ENCODE results near the gene SAG. TPM values are rescaled to one million over a fixed set of nuclear protein-coding genes. Genes with fewer than 3 reads are reported as not detected.

SAG gene
- total and polyA plus RNA-seq, 10 of the 15 experiments (the other 5 are each of a cell fraction or from before 2014, with no cell fraction given), result 0.06 to 0.47 TPM; not detected in 8

DNA sequence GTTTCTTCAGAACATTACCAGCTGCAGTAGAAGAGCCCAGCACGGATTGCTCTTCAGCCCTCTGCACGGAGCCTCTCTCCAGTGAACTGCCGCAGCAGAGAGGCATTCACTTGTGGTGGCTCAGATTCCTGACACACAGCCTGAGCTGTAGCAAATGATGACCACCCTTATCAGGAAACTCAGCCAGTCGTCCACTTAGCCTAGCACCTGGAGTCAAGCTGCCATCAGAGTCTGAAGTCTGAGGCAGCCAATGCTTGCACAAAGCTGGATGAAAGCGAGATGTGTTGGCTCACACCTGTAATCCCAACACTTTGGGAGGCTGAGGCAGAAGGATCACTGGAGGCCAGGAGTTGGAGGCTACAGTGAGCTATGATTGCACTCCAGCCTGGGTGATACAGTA is 11.7 kb upstream of the SAG start:
- peaks cover 31 to 34% of the 10 kb centered on the region in 2 experiments for H3K36me3 ChIP-seq (ENCODE audit: control insufficient read depth in 2 of 2, insufficient read depth in 2 of 2, low read length in 1 of 2)
- BruUV-seq (replicated peaks), result no TSS peak
- 93% methylated on average over 5 of the region's 5 CpGs for WGBS (ENCODE audit: insufficient coverage, insufficient replicate concordance, low lambda C conversion rate, missing lambda C conversion rate)

DNA sequence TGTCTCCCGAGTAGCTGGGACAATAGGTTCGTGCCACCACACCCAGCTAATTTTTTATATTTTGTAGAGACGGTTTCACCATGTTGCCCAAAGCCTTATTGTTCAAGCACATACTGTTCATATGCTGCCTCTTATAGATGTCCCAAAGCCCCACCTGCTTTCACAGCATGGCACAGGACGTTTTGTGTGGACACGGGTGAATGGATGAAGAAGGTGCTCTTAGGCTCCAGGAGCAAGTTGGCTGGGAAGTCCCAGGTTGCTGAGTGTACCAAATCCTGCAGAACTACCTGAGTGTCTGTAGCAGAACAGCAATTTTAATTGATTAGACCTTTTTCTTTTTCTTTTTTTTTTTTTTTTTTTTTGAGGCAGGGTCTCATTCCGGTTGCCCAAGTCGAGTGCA is 10.5 kb upstream of the SAG start:
- ChIA-PET CTCF (no interaction called here), POLR2A (no interaction called here)
- intact Hi-C loops (cut with micrococcal nuclease; ENCODE audit: unreplicated experiment), result no loop called here

More for the DNA sequence above, 11.7 kb upstream of the SAG start:
- Histone ChIP-seq H3K4me1 (ENCODE audit: control insufficient read depth, insufficient read depth, low read length) (no peaks in the 10 kb centered on the region), H3K9ac (ENCODE audit: control insufficient read depth, insufficient read depth, low read length) (no peak overlapping the region), H3K79me2 (ENCODE audit: control insufficient read depth, insufficient read depth, low read length) (no peaks in the 10 kb centered on the region), H3K4me2 (ENCODE audit: control insufficient read depth, insufficient read depth) (no peak overlapping the region), H2AFZ (ENCODE audit: control insufficient read depth, low read depth, low read length) (no peak overlapping the region), H4K20me1 (ENCODE audit: control insufficient read depth, insufficient read depth) (no peaks in the 10 kb centered on the region), H3K27me3 (replicated peaks in 1 of 2; ENCODE audit: control insufficient read depth in 2 of 2, insufficient read depth in 2 of 2, low read length in 1 of 2) (no peaks in the 10 kb centered on the region), H3K9me3 (replicated peaks; ENCODE audit: control insufficient read depth, insufficient read depth, low read length) (no peaks in the 10 kb centered on the region), H3K4me3 (no peak overlapping the region), H3K27ac (ENCODE audit: control insufficient read depth, insufficient read depth) (no peak overlapping the region)
- ATAC-seq, result no peak
- ChIA-PET POLR2A (no interaction called here), CTCF (interaction anchor here (0.7 kb wide), 1 partner anchor 306 kb away, joined by 3 read pairs; no protein-coding TSS in a partner anchor), RAD21 (ENCODE audit: unreplicated experiment) (no interaction called here), SMC1A (ENCODE audit: uncharacterized antibody, unreplicated experiment) (no interaction called here)
- no peak for TF ChIP-seq SREBF2 (IDR thresholded peaks at IDR 0.05; ENCODE audit: low read length)
- peak; percentile 11; the same call in 1 of the 2 replicates for TF ChIP-seq POLR2A (IDR thresholded peaks at IDR 0.05; ENCODE audit: low read depth, low read length)
- in situ Hi-C loops (cut with MboI) (no loop called here), intact Hi-C loops (cut with micrococcal nuclease; ENCODE audit: unreplicated experiment) (no loop called here)
- FAIRE-seq, result no peak
- no peak for DNase-seq (ENCODE audit: low read depth, low spot score)

More for the DNA sequence above, 10.5 kb upstream of the SAG start:
- no TSS peak for BruUV-seq (replicated peaks)
- 71% methylated on average over 5 of the region's 7 CpGs for WGBS (ENCODE audit: insufficient coverage, insufficient replicate concordance, low lambda C conversion rate, missing lambda C conversion rate)
- Histone ChIP-seq H4K20me1 (ENCODE audit: control insufficient read depth, insufficient read depth) (no peaks in the 10 kb centered on the region), H3K4me2 (ENCODE audit: control insufficient read depth, insufficient read depth) (no peak overlapping the region), H3K36me3 (ENCODE audit: control insufficient read depth in 2 of 2, insufficient read depth in 2 of 2, low read length in 1 of 2) (peaks cover 26 to 31% of the 10 kb centered on the region in 2 experiments), H2AFZ (ENCODE audit: control insufficient read depth, low read depth, low read length) (no peak overlapping the region), H3K4me3 (no peak overlapping the region), H3K79me2 (ENCODE audit: control insufficient read depth, insufficient read depth, low read length) (no peaks in the 10 kb centered on the region), H3K4me1 (ENCODE audit: control insufficient read depth, insufficient read depth, low read length) (no peaks in the 10 kb centered on the region), H3K9ac (ENCODE audit: control insufficient read depth, insufficient read depth, low read length) (no peak overlapping the region), H3K27ac (ENCODE audit: control insufficient read depth, insufficient read depth) (no peak overlapping the region), H3K9me3 (replicated peaks; ENCODE audit: control insufficient read depth, insufficient read depth, low read length) (no peaks in the 10 kb centered on the region), H3K27me3 (replicated peaks in 1 of 2; ENCODE audit: control insufficient read depth in 2 of 2, insufficient read depth in 2 of 2, low read length in 1 of 2) (no peaks in the 10 kb centered on the region)
- no peak for TF ChIP-seq EZH2 (IDR thresholded peaks at IDR 0.05; ENCODE audit: borderline replicate concordance, control insufficient read depth, low read depth, low read length)
- TF ChIP-seq, protein P1, sequence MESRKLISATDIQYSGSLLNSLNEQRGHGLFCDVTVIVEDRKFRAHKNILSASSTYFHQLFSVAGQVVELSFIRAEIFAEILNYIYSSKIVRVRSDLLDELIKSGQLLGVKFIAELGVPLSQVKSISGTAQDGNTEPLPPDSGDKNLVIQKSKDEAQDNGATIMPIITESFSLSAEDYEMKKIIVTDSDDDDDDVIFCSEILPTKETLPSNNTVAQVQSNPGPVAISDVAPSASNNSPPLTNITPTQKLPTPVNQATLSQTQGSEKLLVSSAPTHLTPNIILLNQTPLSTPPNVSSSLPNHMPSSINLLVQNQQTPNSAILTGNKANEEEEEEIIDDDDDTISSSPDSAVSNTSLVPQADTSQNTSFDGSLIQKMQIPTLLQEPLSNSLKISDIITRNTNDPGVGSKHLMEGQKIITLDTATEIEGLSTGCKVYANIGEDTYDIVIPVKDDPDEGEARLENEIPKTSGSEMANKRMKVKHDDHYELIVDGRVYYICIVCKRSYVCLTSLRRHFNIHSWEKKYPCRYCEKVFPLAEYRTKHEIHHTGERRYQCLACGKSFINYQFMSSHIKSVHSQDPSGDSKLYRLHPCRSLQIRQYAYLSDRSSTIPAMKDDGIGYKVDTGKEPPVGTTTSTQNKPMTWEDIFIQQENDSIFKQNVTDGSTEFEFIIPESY (IDR thresholded peaks at IDR 0.05), result no peak
- TF ChIP-seq TCF7 (IDR thresholded peaks at IDR 0.05; ENCODE audit: borderline replicate concordance), result no peak
- no peak for TF ChIP-seq SP1 (IDR thresholded peaks at IDR 0.05; ENCODE audit: low read depth, low read length)
- RAD21 ChIA-PET (ENCODE audit: unreplicated experiment), result no interaction called here
- in situ Hi-C loops (cut with MboI), result no loop called here
- no peak for FAIRE-seq
- SMC1A ChIA-PET (ENCODE audit: uncharacterized antibody, unreplicated experiment), result no interaction called here
- DNase-seq (ENCODE audit: low read depth, low spot score), result no peak
- ATAC-seq, result no peak
